ENCODE measurements around the gene ACVR1.

The ACVR1 gene

GRCh38 chr2:157903626-157904025, 27.5 kb upstream of the ACVR1 start:
- no peaks in the 10 kb centered on the region for H3K9me3 ChIP-seq (ENCODE audit: insufficient read depth, low read length, severe bottlenecking)
- peaks cover 17% of the 10 kb centered on the region for H3K4me1 ChIP-seq (ENCODE audit: insufficient read depth, low read length)
- no peak overlapping the region for H3K4me2 ChIP-seq (ENCODE audit: insufficient read depth, low read length)
- H4K20me1 ChIP-seq (ENCODE audit: insufficient read depth, low read length), result no peaks in the 10 kb centered on the region
- no peak overlapping the region for H2AFZ ChIP-seq (ENCODE audit: low read depth, low read length)
- H3K36me3 ChIP-seq (ENCODE audit: insufficient read depth, low read length), result no peaks in the 10 kb centered on the region
- TF ChIP-seq, protein P1, sequence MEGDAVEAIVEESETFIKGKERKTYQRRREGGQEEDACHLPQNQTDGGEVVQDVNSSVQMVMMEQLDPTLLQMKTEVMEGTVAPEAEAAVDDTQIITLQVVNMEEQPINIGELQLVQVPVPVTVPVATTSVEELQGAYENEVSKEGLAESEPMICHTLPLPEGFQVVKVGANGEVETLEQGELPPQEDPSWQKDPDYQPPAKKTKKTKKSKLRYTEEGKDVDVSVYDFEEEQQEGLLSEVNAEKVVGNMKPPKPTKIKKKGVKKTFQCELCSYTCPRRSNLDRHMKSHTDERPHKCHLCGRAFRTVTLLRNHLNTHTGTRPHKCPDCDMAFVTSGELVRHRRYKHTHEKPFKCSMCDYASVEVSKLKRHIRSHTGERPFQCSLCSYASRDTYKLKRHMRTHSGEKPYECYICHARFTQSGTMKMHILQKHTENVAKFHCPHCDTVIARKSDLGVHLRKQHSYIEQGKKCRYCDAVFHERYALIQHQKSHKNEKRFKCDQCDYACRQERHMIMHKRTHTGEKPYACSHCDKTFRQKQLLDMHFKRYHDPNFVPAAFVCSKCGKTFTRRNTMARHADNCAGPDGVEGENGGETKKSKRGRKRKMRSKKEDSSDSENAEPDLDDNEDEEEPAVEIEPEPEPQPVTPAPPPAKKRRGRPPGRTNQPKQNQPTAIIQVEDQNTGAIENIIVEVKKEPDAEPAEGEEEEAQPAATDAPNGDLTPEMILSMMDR (IDR thresholded peaks at IDR 0.05; ENCODE audit: borderline replicate concordance, extremely low read depth, low read length, poor library complexity, severe bottlenecking), result no peak
- TF ChIP-seq EZH2 (IDR thresholded peaks at IDR 0.05; ENCODE audit: borderline replicate concordance, low read depth, low read length, severe bottlenecking), result no peak
- H3K9ac ChIP-seq (ENCODE audit: low read depth, low read length), result no peak overlapping the region
- ATAC-seq (ENCODE audit: insufficient read depth, low read depth) (no peak), DNase-seq (no peak)
- no peaks in the 10 kb centered on the region for H3K27me3 ChIP-seq (ENCODE audit: insufficient read depth, low read length, poor library complexity)
- no peaks in the 10 kb centered on the region for H3K79me2 ChIP-seq (ENCODE audit: insufficient read depth, low read length)
- no peak overlapping the region for H3K27ac ChIP-seq (ENCODE audit: low read length)
- H3K4me3 ChIP-seq (ENCODE audit: low read depth in 1 of 2, low read length in 2 of 2), result no peak overlapping the region

DNA sequence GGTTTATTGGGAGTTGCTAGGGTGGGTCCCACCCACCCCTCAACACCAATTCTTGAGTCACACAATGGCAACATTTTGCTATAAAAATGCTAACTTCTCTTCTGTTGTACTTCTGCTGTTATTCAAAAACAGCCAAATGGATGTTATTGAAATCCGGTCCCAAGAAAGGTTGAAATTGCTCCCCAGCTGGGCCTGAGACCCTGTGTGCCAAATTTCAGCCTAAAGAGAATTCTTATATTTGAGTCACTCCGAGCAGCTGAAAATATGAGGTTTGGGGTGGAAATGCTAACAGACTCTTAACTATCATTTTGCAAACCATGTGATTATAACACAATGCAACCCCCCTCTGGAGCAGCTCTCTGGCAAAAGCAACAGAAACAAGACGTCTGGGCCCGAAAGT, 27.0 kb upstream of the ACVR1 start:
- H3K79me2 ChIP-seq (ENCODE audit: insufficient read depth, low read length), result no peaks in the 10 kb centered on the region
- H3K4me3 ChIP-seq (ENCODE audit: low read depth in 1 of 2, low read length in 2 of 2), result no peak overlapping the region
- no peak overlapping the region for H3K27ac ChIP-seq (ENCODE audit: low read length)
- no peaks in the 10 kb centered on the region for H3K27me3 ChIP-seq (ENCODE audit: insufficient read depth, low read length, poor library complexity)
- no peaks in the 10 kb centered on the region for H4K20me1 ChIP-seq (ENCODE audit: insufficient read depth, low read length)
- ATAC-seq (ENCODE audit: insufficient read depth, low read depth) (no peak), DNase-seq (no peak)
- H3K9me3 ChIP-seq (ENCODE audit: insufficient read depth, low read length, severe bottlenecking), result no peaks in the 10 kb centered on the region
- H3K36me3 ChIP-seq (ENCODE audit: insufficient read depth, low read length), result no peaks in the 10 kb centered on the region
- no peak overlapping the region for H2AFZ ChIP-seq (ENCODE audit: low read depth, low read length)
- peaks cover 21% of the 10 kb centered on the region for H3K4me1 ChIP-seq (ENCODE audit: insufficient read depth, low read length)
- H3K9ac ChIP-seq (ENCODE audit: low read depth, low read length), result no peak overlapping the region
- no peak for TF ChIP-seq EZH2 (IDR thresholded peaks at IDR 0.05; ENCODE audit: borderline replicate concordance, low read depth, low read length, severe bottlenecking)
- no peak overlapping the region for H3K4me2 ChIP-seq (ENCODE audit: insufficient read depth, low read length)

DNA sequence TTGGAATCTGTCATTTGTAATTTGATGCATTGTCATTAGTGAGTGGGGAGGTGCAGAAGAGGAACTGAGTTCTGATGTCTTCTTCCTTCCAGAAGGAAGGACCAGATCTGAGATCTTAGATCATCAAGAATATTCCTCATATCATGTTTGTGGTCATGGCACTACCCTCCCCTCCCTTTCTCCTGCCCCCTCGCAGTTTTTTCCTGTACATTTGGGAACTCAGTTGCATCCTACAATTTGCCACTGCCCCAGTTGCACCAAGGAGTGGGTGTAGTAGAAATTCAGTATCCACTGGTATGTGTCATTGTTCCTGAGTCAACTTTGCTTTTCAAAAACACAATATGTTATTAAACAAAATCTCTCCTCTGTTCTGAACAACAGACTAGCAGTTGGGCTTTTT, 26.6 kb upstream of the ACVR1 start:
- no peak overlapping the region for H2AFZ ChIP-seq (ENCODE audit: low read depth, low read length)
- no peak overlapping the region for H3K4me2 ChIP-seq (ENCODE audit: insufficient read depth, low read length)
- H3K27ac ChIP-seq (ENCODE audit: low read length), result no peak overlapping the region
- H3K9ac ChIP-seq (ENCODE audit: low read depth, low read length), result no peak overlapping the region
- H3K4me1 ChIP-seq (ENCODE audit: insufficient read depth, low read length), result peaks cover 26% of the 10 kb centered on the region
- DNase-seq, result no peak
- ATAC-seq (ENCODE audit: insufficient read depth, low read depth), result no peak
- no peak overlapping the region for H3K4me3 ChIP-seq (ENCODE audit: low read depth in 1 of 2, low read length in 2 of 2)
- no peaks in the 10 kb centered on the region for H3K27me3 ChIP-seq (ENCODE audit: insufficient read depth, low read length, poor library complexity)
- no peaks in the 10 kb centered on the region for H3K79me2 ChIP-seq (ENCODE audit: insufficient read depth, low read length)
- H3K9me3 ChIP-seq (ENCODE audit: insufficient read depth, low read length, severe bottlenecking), result no peaks in the 10 kb centered on the region
- TF ChIP-seq EZH2 (IDR thresholded peaks at IDR 0.05; ENCODE audit: borderline replicate concordance, low read depth, low read length, severe bottlenecking), result no peak
- TF ChIP-seq, protein P1 (IDR thresholded peaks at IDR 0.05; ENCODE audit: borderline replicate concordance, extremely low read depth, low read length, poor library complexity, severe bottlenecking), result no peak
- no peaks in the 10 kb centered on the region for H4K20me1 ChIP-seq (ENCODE audit: insufficient read depth, low read length)
- no peaks in the 10 kb centered on the region for H3K36me3 ChIP-seq (ENCODE audit: insufficient read depth, low read length)

GRCh38 chr2:157901325-157901724, 25.2 kb upstream of the ACVR1 start:
- Histone ChIP-seq H3K9me3 (ENCODE audit: insufficient read depth, low read length, severe bottlenecking) (no peaks in the 10 kb centered on the region), H3K9ac (ENCODE audit: low read depth, low read length) (no peak overlapping the region), H2AFZ (ENCODE audit: low read depth, low read length) (no peak overlapping the region), H3K36me3 (ENCODE audit: insufficient read depth, low read length) (no peaks in the 10 kb centered on the region), H3K79me2 (ENCODE audit: insufficient read depth, low read length) (no peaks in the 10 kb centered on the region), H3K4me1 (ENCODE audit: insufficient read depth, low read length) (peaks cover 38% of the 10 kb centered on the region), H3K27ac (ENCODE audit: low read length) (no peak overlapping the region), H3K4me2 (ENCODE audit: insufficient read depth, low read length) (no peak overlapping the region), H3K27me3 (ENCODE audit: insufficient read depth, low read length, poor library complexity) (no peaks in the 10 kb centered on the region), H4K20me1 (ENCODE audit: insufficient read depth, low read length) (no peaks in the 10 kb centered on the region), H3K4me3 (ENCODE audit: low read depth in 1 of 2, low read length in 2 of 2) (no peak overlapping the region)
- DNase-seq, result no peak
- no peak for ATAC-seq (ENCODE audit: insufficient read depth, low read depth)
- TF ChIP-seq, protein P1 (IDR thresholded peaks at IDR 0.05; ENCODE audit: borderline replicate concordance, extremely low read depth, low read length, poor library complexity, severe bottlenecking), result peak; percentile 47
- TF ChIP-seq EZH2 (IDR thresholded peaks at IDR 0.05; ENCODE audit: borderline replicate concordance, low read depth, low read length, severe bottlenecking), result no peak
